Non-pigmented ciliary epithelial cell (primary cell): ENCODE results near the gene RLN3.

Source experiments
- DNase-seq: peaks from one replicate; pipeline ENCODE4 v3.0.0-alpha.2; 2010; ENCODE audit warnings: low read depth

Gene RLN3

GRCh38 chr19:14027856-14028450 lies at the start of gene RLN3:
Gene RLN3, plus strand, starts transcription at chr19:14028148. Its CDS starts 57 bp downstream, at chr19:14028205.
- no peak for DNase-seq

DNA sequence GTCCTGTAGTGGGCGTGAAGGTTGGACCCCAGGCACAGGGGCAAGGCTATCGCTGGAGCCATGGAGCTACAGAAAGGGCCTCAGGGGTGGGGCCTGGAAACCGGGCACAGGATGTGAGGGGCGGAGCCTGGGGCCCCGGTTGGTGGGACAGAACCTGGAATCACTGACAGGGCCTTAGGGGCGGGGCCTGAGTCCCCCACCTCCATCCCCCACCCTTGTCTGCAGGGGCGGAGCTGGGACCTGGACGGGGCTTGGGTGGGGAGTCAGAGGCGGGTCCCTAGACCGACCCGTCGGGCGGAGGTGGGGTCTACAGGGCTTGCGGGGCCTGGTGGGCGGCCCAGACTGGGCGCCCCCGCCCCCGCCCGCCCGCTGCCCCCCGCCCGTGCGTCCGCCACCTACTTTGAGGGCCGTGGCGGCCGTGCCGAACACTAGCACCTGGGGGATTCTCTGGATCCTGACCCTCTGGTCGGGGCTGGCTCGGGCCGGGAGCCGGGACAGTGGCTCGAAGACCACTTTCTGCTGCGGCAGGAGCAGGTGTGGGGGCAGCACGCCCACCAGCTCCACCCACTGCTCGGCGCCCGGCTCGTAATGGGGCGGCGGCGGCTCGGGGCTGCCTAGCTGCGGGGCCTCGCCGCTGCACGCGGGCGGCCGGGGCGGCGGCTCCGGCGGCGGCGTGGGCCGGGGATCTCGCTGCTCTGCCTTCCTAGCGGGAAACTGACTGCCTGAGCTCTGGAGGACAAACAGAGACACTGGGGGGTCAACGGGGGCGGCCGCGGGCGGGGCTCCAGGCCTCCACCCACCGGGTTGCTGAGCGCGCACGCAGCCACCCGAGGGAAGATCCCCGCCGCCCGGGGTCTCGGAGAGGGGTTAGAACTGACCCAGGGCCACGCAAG lies 49.4 kb upstream of the RLN3 start:
- DNase-seq: no peak

DNA sequence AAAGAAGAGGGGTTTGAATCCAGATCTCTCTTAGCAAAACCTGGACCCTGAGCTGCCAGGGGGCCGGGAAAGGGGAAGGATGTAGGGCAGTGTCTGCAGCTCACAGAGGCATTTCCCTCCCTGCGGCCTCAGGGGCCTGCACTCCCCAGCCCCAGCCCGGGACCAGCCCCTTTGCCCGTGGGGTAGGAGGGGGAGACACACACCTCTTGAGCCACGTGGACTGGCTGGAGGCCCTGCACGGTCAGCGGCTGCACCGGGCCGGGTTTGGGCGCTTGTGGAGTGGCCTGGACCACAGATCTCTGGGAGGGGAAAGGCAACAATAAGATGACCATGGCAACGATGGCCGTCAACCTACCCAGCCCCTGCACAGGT lies 48.7 kb upstream of the RLN3 start:
- no peak for DNase-seq

DNA sequence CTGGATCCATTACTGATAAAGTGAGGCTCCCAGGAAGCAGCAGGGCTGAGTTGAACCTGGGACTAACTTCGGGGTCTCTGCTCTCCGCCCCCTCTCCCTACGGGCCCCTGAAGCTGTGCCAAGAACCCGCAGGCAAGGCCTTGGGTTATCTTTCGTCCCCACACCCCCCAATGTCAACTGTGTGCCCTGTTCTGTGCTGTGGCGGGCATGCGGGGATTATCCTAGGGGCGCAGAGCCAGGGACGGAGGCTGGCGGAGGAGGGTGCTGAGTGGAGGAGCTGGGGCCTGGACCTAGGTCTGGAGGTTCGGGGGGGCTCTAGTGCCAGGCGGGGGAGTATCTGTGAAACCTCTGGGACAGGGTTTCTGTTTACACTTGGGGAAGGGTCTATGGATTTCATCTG lies 48.3 kb upstream of the RLN3 start:
- DNase-seq: no peak

GRCh38 chr19:13980340-13980739 lies 47.6 kb upstream of the RLN3 start:
- DNase-seq: no peak

- DNase-seq: no peak
These were observed 46.9 kb upstream of the RLN3 start for GRCh38 chr19:13981021-13981420.

DNA sequence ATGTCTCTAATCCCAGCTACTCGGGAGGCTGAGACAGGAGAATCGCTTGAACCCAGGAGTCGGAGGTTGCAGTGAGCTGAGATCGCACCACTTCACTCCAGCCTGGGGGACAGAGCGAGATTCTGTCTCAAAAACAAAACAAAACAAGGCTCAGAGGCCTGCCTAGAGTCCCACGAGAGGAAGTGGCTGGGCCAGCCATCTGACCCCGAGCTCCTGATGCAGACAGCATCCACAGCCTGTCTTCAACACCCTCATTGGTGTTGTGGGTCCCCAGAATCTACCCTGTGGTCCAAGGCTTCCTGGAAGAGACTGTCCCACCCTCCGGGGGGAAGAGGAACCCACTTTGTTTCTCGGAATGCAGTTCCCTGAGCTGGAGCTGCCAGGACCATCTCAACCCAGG lies 46.5 kb upstream of the RLN3 start:
- no peak for DNase-seq

- no peak for DNase-seq
These were observed 45.9 kb upstream of the RLN3 start for GRCh38 chr19:13981988-13982501.

DNA sequence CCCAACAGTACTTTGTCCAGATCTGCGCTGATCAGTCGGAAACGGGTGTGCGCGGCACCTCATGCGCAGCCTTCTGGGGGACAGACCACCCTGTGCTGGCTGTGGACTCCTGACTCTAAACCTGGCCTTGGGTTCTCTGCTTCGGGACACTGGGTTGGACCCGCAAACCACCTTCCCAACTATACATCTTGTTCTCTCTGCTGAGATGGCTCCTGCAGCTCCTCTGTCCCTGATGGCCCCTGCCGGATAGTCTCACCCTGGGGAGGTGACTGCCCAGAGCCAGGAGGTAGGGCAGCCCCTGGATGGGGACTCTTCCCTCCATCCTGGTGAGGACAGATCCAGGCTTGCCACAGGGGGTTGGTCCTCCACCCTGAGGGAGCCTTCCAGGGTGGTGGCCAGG lies 45.2 kb upstream of the RLN3 start:
- no peak for DNase-seq

DNA sequence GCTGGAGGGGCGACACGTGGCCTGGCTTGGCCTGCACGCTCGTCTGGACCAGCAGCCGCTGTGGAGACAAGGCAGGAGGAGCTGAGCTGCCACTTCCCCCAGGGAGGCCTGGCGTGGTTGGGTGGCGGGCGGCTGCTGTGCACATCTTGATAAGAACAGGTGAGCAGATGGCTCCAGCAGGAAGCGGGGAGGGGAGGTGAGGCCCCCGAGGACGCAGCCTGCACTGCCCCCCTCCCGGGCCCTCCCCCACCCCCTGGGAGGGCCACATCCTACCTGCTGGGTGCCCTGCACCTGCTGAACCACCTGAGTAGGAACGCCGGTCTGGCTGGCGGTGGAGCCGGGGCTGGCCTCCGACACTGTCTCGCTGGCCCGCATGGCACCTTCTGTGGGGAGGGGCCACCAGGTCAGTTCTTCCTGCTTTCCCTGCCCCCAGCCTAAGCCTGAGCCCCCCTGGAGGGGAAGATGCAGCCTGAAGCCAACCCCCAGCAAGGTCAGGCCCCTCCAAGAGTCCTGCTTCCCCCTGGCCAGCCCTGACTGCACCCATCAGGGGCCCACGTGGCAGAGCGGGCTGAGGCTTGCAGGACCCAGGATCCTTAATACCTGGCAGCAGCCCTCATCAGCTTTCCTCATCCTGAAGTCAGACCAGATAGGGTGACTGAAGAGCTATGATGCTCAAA lies 44.6 kb upstream of the RLN3 start:
- no peak for DNase-seq

DNA sequence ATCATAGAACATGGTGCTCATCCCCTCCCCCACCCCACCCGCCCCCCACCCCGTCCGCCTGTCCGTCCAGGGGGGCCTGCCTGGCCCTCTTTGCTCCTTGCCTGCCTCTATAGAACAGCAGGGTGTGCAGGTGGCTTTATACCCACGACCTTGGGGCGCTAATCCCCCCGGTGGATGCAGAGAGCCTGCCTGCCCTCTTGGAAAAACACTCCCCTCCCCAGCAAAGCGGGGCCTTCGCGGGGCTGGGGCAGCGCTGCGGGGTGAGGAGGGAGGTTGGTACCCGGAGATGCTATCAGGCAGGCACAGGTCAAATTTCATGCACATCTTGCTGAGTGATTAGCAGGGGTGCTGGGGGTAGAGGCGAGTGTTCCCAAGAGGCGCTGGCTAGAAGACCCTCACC lies 43.8 kb upstream of the RLN3 start:
- no peak for DNase-seq

- DNase-seq: no peak
These were observed 42.8 kb upstream of the RLN3 start for GRCh38 chr19:13984875-13985741.

GRCh38 chr19:13985771-13986347 lies 42.1 kb upstream of the RLN3 start:
- DNase-seq: no peak

DNA sequence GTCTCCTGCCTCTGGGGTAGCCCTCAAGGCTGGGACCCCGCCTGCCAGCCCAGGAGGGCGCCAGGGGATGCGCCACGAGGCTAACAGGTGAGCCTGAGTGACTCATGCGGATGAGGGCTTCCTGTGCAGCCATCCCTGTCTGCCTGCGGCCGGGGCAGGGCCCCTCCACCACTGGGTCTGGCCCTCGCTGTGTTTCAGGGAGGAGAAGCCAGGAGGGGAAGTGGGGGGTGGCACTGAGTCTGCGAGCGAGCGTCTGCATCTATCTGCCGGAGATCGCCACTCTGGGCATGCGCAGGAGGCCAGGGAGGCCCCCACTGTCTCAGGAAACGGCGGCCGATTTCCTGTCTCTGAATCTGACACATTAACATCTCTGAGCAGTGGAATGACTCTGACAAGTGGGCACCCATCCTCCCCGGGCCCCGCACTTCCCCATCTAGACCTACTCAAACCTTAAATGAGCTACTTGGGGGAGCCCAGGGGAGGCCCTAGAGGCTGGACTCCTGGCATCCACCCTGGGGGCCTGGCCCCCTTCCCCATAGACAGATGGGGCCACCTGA lies 41.5 kb upstream of the RLN3 start:
- DNase-seq: no peak

GRCh38 chr19:13987101-13987890 lies 40.7 kb upstream of the RLN3 start:
- no peak for DNase-seq

GRCh38 chr19:13989487-13989886 lies 38.5 kb upstream of the RLN3 start:
- no peak for DNase-seq

- DNase-seq: no peak
These were observed 37.9 kb upstream of the RLN3 start for GRCh38 chr19:13990085-13990484.

DNA sequence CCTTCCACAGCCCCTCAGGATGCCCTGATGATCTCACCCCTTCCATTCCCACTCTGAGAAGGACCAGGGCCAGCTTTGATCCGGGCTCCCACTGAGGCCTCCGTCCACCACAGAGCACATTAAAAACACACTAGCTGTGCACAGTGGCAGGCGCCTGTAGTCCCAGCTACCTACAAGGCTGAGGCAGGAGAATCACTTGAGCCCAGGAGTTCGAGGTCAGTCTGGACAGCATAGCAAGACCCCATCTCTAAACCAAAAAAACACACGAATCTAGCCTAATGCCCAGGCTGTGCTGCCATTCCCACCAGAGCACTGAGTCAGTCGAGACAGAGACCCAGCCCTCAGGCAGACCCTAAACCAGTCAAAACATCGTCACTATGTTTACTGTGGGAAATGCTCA lies 35.9 kb upstream of the RLN3 start:
- no peak for DNase-seq

GRCh38 chr19:13993590-13994300 lies 34.2 kb upstream of the RLN3 start:
- DNase-seq: no peak
